ENCODE data around the gene DRC7. TPM values are rescaled to one million over a fixed set of nuclear protein-coding genes. Genes with fewer than 3 reads are reported as not detected.
"Not testable (repeated sequence)": the region's sequence is repeated elsewhere in the genome, so short reads cannot be mapped to it uniquely, and the experiment has no call there.

DRC7 gene
- total and polyA plus RNA-seq, 5 experiments from 2014 or later, result not detected

DNA sequence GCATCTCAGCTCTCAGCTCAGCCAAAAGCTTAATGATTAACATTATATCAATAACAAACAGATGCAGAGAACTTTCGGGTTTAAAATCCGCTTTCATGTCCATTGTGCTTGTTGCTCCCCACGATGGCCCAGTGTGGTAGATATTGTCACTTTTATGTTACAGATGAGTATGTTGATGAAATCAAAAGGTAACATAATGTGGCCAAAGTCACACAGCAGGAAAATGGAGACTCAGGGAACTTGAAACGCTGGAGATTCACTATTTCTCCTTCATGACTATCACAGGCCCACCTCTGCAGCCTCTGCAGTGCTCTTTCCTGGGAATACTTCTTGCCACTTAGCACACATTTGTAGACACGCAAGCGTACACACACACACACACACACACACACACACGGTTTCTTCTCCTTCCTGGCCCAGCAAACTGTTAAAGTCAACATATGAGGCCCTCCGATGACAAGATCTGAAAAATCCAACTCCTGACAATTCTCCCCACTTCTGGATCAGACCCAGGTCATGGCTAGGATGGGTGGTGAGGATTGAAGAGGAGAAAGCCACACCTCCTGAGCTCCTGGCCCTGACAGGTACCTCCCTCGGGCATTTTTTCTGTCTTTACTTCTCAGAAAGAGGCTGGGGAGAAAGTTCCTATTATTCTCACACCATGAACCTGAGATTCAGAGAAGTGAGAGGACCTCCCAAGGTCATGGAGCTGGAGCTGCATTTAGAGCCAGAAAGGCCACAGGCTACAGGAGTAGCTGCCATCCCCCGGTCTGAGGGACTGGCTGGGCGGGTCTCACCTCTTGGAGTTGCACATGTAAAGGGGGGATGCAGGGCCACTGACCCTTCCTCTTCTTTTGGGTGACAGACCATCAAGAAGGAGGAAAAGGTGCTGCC is 9.7 kb downstream of the DRC7 start:
- Mint-ChIP-seq H3K27ac (peak overlapping the region in 3 of 10 donors; percentile 17 to 66 (median 28)), H3K9me3 (peaks cover 0 to 10% (median 0%) of the 10 kb centered on the region in 9 donors)
- POLR2A ChIA-PET, result no interaction called here

DNA sequence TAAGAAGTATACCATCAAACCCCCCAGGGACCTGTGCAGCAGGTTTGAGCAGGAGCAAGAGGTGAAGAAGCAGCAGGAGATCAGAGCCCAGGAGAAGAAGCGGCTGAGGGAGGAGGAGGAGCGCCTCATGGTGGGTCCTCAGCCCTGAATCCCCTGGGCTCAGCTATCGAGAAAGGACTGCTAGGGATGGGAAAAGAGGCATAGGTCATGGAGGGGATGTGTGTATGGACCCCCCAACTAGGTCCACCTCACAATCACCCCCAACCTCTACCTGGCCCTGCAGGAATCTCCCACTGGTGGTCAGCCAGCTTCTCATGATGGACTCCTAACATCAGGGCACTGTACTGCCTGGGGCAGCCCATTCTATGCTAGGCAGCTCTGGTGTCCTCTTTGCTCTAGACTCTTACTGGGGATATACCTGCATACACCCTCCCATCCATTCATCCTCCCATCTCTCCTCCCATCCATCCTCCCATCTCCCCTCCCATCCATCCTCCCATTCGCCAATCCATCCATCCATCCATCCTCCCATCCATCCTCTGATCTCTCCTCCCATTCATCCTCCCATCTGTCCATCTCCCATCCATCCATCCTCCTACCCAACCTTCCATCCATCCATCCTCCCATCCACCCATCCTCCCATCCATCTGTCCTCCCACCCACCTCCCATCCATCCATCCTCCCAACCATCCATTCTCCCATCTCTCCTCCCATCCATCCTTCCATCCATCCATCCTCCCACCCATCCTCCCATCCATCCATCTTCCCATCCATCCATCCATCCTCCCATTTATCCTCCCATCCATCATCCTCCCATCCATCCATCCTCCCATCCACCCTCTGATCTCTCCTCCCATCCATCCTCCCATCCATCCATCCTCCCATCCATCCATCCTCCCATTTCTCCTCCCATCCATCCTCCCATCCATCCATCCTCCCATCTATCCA is 10.6 kb downstream of the DRC7 start:
- ATAC-seq, result no peak
- DNase-seq, result no peak
- POLR2A ChIA-PET, result no interaction called here
- H3K4me1 Mint-ChIP-seq, result peaks cover 0 to 2% (median 0%) of the 10 kb centered on the region in 4 donors
- peaks cover 0 to 10% (median 0%) of the 10 kb centered on the region in 9 donors for H3K9me3 Mint-ChIP-seq
- H3K27ac Mint-ChIP-seq, result no peak overlapping the region
- no peaks in the 10 kb centered on the region for H3K36me3 Mint-ChIP-seq
- no peak overlapping the region for H3K4me3 Mint-ChIP-seq
- peaks cover 0 to 12% (median 2%) of the 10 kb centered on the region in 5 donors for H3K27me3 Mint-ChIP-seq

More for the DNA sequence above, 9.7 kb downstream of the DRC7 start:
- Mint-ChIP-seq H3K4me1 (peaks cover 0 to 2% (median 0%) of the 10 kb centered on the region in 4 donors), H3K36me3 (no peaks in the 10 kb centered on the region), H3K4me3 (no peak overlapping the region), H3K27me3 (peaks cover 0 to 12% (median 2%) of the 10 kb centered on the region in 5 donors)
- ATAC-seq (no peak), DNase-seq (no peak)

DNA sequence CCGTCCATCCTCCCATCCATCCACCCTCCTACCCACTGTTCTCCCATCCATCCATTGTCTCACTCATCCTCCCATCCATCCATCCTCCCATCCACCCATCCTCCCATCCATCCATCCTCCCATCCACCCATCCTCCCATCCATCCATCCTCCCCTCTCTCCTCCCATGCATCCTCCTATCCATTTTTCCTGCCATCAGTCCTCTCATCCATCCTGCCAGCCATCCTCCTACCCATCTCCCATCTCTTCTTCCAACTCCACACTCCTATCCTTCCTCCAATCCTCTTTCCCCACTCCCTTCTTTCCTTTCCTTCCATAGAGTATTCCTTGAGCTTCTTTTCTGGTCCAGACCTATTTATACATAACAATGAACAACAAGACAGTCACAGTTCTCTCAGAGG is 12.1 kb downstream of the DRC7 start:
- H3K27me3 Mint-ChIP-seq, result peaks cover 0 to 12% (median 2%) of the 10 kb centered on the region in 5 donors
- H3K4me1 Mint-ChIP-seq, result peaks cover 0 to 2% (median 0%) of the 10 kb centered on the region in 4 donors
- no peak overlapping the region for H3K4me3 Mint-ChIP-seq
- no peaks in the 10 kb centered on the region for H3K36me3 Mint-ChIP-seq
- POLR2A ChIA-PET, result no interaction called here
- peaks cover 0 to 10% (median 0%) of the 10 kb centered on the region in 9 donors for H3K9me3 Mint-ChIP-seq
- no peak overlapping the region for H3K27ac Mint-ChIP-seq
- ATAC-seq, result no peak
- DNase-seq, result no peak

GRCh38 chr16:57707331-57707730 is 12.7 kb downstream of the DRC7 start:
- no peak overlapping the region for H3K4me3 Mint-ChIP-seq
- peaks cover 0 to 10% (median 0%) of the 10 kb centered on the region in 9 donors for H3K9me3 Mint-ChIP-seq
- no peaks in the 10 kb centered on the region for H3K36me3 Mint-ChIP-seq
- no peak overlapping the region for H3K27ac Mint-ChIP-seq
- POLR2A ChIA-PET, result no interaction called here
- H3K4me1 Mint-ChIP-seq, result peaks cover 0 to 2% (median 0%) of the 10 kb centered on the region in 4 donors
- peaks cover 0 to 12% (median 2%) of the 10 kb centered on the region in 5 donors for H3K27me3 Mint-ChIP-seq
- ATAC-seq, result no peak
- no peak for DNase-seq

DNA sequence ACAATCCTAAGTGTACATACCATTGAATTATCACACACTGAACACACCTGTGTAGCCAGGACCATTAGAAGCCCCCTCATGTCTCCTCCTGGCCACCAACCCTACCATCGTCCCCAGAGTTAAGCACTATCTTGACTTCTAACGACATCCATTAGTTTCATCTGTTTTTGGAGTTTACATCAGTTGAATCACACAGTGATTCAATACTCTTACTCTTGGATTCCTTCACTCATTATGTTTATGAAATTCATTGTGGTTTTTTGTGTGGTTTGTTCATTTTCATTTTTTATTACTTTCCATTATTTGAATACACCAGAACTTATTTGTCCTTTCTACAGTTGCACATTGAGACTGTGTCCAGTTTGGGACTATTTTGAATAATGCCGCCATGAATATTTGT is 13.6 kb downstream of the DRC7 start:
- ATAC-seq (no peak), DNase-seq (no peak)
- H3K27ac Mint-ChIP-seq, result no peak overlapping the region
- no peaks in the 10 kb centered on the region for H3K36me3 Mint-ChIP-seq
- H3K4me3 Mint-ChIP-seq, result no peak overlapping the region
- POLR2A ChIA-PET, result no interaction called here
- H3K27me3 Mint-ChIP-seq, result peaks cover 0 to 12% (median 3%) of the 10 kb centered on the region in 5 donors
- peaks cover 0 to 2% (median 0%) of the 10 kb centered on the region in 4 donors for H3K4me1 Mint-ChIP-seq
- H3K9me3 Mint-ChIP-seq, result peaks cover 0 to 10% (median 0%) of the 10 kb centered on the region in 9 donors

DNA sequence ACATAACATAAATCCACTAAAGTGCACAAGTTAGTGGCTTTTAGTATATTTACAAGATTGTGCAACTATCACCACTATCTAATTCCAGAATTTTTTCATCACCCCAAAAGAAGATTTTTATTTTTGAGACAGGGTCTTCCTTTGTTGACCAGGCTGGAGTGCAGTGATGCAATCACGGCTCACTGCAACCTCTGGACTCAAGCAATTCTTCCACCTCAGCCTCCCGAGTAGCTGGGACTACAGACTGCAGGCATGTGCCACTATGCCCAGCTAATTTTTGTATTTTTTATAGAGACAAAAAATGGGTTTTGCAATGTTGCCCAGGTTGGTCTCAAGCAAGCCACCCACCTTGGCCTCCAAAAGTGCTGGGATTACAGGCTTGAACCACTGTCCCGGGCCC is 15.1 kb downstream of the DRC7 start:
- Mint-ChIP-seq H3K36me3 (no peaks in the 10 kb centered on the region), H3K27me3 (peaks cover 0 to 12% (median 3%) of the 10 kb centered on the region in 5 donors), H3K4me1 (no peaks in the 10 kb centered on the region), H3K9me3 (peaks cover 0 to 10% (median 0%) of the 10 kb centered on the region in 9 donors), H3K4me3 (no peak overlapping the region), H3K27ac (no peak overlapping the region)
- ATAC-seq (no peak), DNase-seq (no peak)
- POLR2A ChIA-PET, result interaction anchor here (0.7 kb wide), 1 partner anchor 25 kb away, joined by 4 read pairs; no protein-coding TSS in a partner anchor

GRCh38 chr16:57711346-57711745 is 16.7 kb downstream of the DRC7 start:
- Mint-ChIP-seq H3K36me3 (no peaks in the 10 kb centered on the region), H3K27me3 (peaks cover 0 to 12% (median 3%) of the 10 kb centered on the region in 5 donors), H3K27ac (peak overlapping the region in 1 of 10 donors; percentile 68), H3K4me3 (no peak overlapping the region), H3K4me1 (no peaks in the 10 kb centered on the region), H3K9me3 (peaks cover 0 to 10% (median 0%) of the 10 kb centered on the region in 9 donors)
- DNase-seq (no peak), ATAC-seq (no peak)
- POLR2A ChIA-PET, result no interaction called here

- no peak for DNase-seq
- Mint-ChIP-seq H3K9me3 (peaks cover 0 to 3% (median 0%) of the 10 kb centered on the region in 9 donors), H3K27ac (no peak overlapping the region), H3K4me3 (no peak overlapping the region), H3K36me3 (no peaks in the 10 kb centered on the region), H3K4me1 (no peaks in the 10 kb centered on the region), H3K27me3 (peaks cover 0 to 6% (median 3%) of the 10 kb centered on the region in 5 donors)
- ATAC-seq, result no peak
- POLR2A ChIA-PET, result no interaction called here
Measured at GRCh38 chr16:57711993-57712392, 17.4 kb downstream of the DRC7 start.

DNA sequence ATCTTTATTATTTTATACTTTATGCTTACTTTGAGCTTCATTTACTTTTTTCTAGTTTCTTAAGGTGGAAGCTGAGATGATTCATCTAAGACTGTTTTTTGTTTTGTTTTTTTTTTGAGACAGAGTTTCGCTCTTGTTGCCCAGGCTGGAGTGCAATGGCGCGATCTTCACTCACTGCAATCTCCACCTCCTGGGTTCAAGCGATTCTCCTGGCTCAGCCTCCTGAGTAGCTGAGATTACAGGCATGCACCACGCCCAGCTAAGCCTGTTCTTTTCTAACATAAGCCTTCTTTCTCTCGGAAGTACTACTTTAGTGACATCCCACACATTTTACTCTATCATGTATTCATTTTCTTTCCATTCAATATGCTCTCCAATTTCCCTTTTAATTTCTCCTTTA is 18.0 kb downstream of the DRC7 start:
- H3K4me1 Mint-ChIP-seq, H3K27ac Mint-ChIP-seq, POLR2A ChIA-PET, DNase-seq, H3K27me3 Mint-ChIP-seq, H3K9me3 Mint-ChIP-seq, H3K4me3 Mint-ChIP-seq, H3K36me3 Mint-ChIP-seq, ATAC-seq: not testable (repeated sequence)

GRCh38 chr16:57713596-57713995 is 19.0 kb downstream of the DRC7 start:
- POLR2A ChIA-PET, result no interaction called here

DNA sequence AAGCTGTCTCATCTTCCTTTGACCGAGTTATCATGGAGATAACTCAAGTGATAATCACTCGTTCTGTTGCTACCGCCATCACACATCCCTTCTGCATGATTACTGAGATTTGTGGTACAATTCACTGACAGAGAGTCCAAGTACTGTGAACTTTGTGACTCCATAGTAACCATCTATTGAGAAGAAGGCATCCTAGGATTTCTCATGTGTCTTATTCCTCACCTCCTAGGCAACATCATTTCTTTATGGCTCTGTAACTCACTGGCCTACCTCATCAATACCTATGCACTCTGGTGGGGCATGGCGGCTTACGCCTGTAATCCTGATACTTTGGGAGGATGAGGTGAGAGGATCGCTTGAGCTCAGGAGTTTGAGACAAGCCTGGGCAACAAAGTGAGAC is 19.4 kb downstream of the DRC7 start:
- Mint-ChIP-seq H3K4me1 (no peaks in the 10 kb centered on the region), H3K4me3 (no peak overlapping the region), H3K27ac (no peak overlapping the region), H3K9me3 (no peaks in the 10 kb centered on the region), H3K27me3 (peaks cover 0 to 3% (median 0%) of the 10 kb centered on the region in 5 donors), H3K36me3 (no peaks in the 10 kb centered on the region)
- POLR2A ChIA-PET, result no interaction called here
- ATAC-seq, result no peak
- no peak for DNase-seq

More at GRCh38 chr16:57713596-57713995, 19.0 kb downstream of the DRC7 start:
- Mint-ChIP-seq H3K9me3 (no peaks in the 10 kb centered on the region), H3K4me3 (no peak overlapping the region), H3K27ac (no peak overlapping the region), H3K4me1 (no peaks in the 10 kb centered on the region), H3K27me3 (peaks cover 0 to 3% (median 0%) of the 10 kb centered on the region in 5 donors), H3K36me3 (no peaks in the 10 kb centered on the region)
- DNase-seq, result no peak
- no peak for ATAC-seq

- Mint-ChIP-seq H3K4me1 (peaks cover 0 to 2% (median 0%) of the 10 kb centered on the region in 4 donors), H3K9me3 (no peaks in the 10 kb centered on the region), H3K27ac (no peak overlapping the region), H3K36me3 (no peaks in the 10 kb centered on the region), H3K4me3 (no peak overlapping the region), H3K27me3 (peaks cover 0 to 2% (median 0%) of the 10 kb centered on the region in 5 donors)
- peak in 8 of 10 donors; percentile 21 to 47 (median 35) for DNase-seq
- POLR2A ChIA-PET, result no interaction called here
- ATAC-seq, result peak; percentile 66 to 73
Measured at GRCh38 chr16:57720142-57720575, 25.6 kb downstream of the DRC7 start.
